Thymus (tissue), 11 donors: ENCODE data around the gene RRP8. TPM values are rescaled to one million over a fixed set of nuclear protein-coding genes. Genes with fewer than 3 reads are reported as not detected.

Source experiments
- DNase-seq, 9 donors: peaks; one replicate each; pipeline ENCODE4 v3.0.0-alpha.2; 2013; ENCODE audit warnings: low spot score in 9 of 9, low read depth in 6 of 9, missing footprints in 1 of 9
- H3K27ac ChIP-seq, 2 donors: one replicate each; pipeline ENCODE4 v1.5.1; 2013; ENCODE audit warnings: control low read depth in 1 of 2, low read depth in 1 of 2, low read length in 1 of 2, mild to moderate bottlenecking in 1 of 2, moderate library complexity in 1 of 2
- H3K27me3 ChIP-seq, 2 donors: one replicate each; pipeline ENCODE4 v1.5.1; 2013; ENCODE audit warnings: low read length in 1 of 2; ENCODE audit not compliant: control insufficient read depth in 2 of 2, insufficient read depth in 1 of 2
- H3K36me3 ChIP-seq, 2 donors: one replicate each; pipeline ENCODE4 v1.5.1; 2013; ENCODE audit warnings: low read length in 1 of 2, mild to moderate bottlenecking in 1 of 2, moderate library complexity in 1 of 2; ENCODE audit not compliant: control insufficient read depth in 2 of 2, insufficient read depth in 2 of 2
- H3K4me1 ChIP-seq, 2 donors: one replicate each; pipeline ENCODE4 v1.5.1; 2013; ENCODE audit warnings: low read length in 2 of 2; ENCODE audit not compliant: control insufficient read depth in 2 of 2, insufficient read depth in 2 of 2
- H3K4me3 ChIP-seq, 2 donors: one replicate each; pipeline ENCODE4 v1.5.1; 2013; ENCODE audit warnings: low read length in 2 of 2, control low read depth in 1 of 2, mild to moderate bottlenecking in 1 of 2
- H3K9me3 ChIP-seq, 2 donors: one replicate each; pipeline ENCODE4 v1.5.1; 2013; ENCODE audit warnings: low read length in 1 of 2, mild to moderate bottlenecking in 1 of 2; ENCODE audit not compliant: control insufficient read depth in 2 of 2, insufficient read depth in 1 of 2
- WGBS: extraction: QIAGEN DNeasy Blood & Tissue Kit; methylation state at CpG from one replicate; pipeline ENCODE4 v1.1.7; 2013; 5-methylcytosine and 5-hydroxymethylcytosine counted together
- polyA plus RNA-seq: library from polyadenylated mRNA; stranded (reverse); fragments of 200-250 nt; gene quantifications from one replicate; pipeline ENCODE4 v1.2.3, GENCODE V29; 2013
- total RNA-seq: library from RNA; stranded (reverse); fragments of 120-200 nt; gene quantifications from one replicate; pipeline ENCODE4 v1.2.4, GENCODE V29; 2013
- donor health status: healthy.

Gene RRP8
- total and polyA plus RNA-seq, 2 donors, result 22.0 to 32.2 TPM

GRCh38 chr11:6586434-6587359, 16.7 kb downstream of the RRP8 start:
- H3K9me3 ChIP-seq, result peaks cover 0 to 2% of the 10 kb centered on the region in 2 donors
- 97% methylated on average over 25 of the region's 25 CpGs for WGBS
- DNase-seq, result no peak
- H3K4me3 ChIP-seq, result no peak overlapping the region
- peaks cover 1 to 5% of the 10 kb centered on the region in 2 donors for H3K36me3 ChIP-seq
- no peaks in the 10 kb centered on the region for H3K27me3 ChIP-seq
- no peak overlapping the region for H3K27ac ChIP-seq
- no peaks in the 10 kb centered on the region for H3K4me1 ChIP-seq

GRCh38 chr11:6584528-6584927, 18.9 kb downstream of the RRP8 start:
- 95% methylated on average over 4 of the region's 4 CpGs for WGBS
- H3K9me3 ChIP-seq, result peaks cover 0 to 2% of the 10 kb centered on the region in 2 donors
- no peaks in the 10 kb centered on the region for H3K4me1 ChIP-seq

GRCh38 chr11:6583584-6583983, 19.8 kb downstream of the RRP8 start:
- Histone ChIP-seq H3K36me3 (peaks cover 2 to 9% of the 10 kb centered on the region in 2 donors), H3K4me1 (no peaks in the 10 kb centered on the region), H3K9me3 (peaks cover 0 to 2% of the 10 kb centered on the region in 2 donors), H3K27ac (no peak overlapping the region), H3K4me3 (no peak overlapping the region), H3K27me3 (no peaks in the 10 kb centered on the region)
- WGBS, result 97% methylated on average over 1 of the region's 1 CpG
- DNase-seq, result no peak

More at GRCh38 chr11:6584528-6584927, 18.9 kb downstream of the RRP8 start:
- DNase-seq, result no peak
- Histone ChIP-seq H3K4me3 (no peak overlapping the region), H3K27ac (no peak overlapping the region), H3K36me3 (peaks cover 2 to 9% of the 10 kb centered on the region in 2 donors), H3K27me3 (no peaks in the 10 kb centered on the region)

- Histone ChIP-seq H3K4me1 (no peaks in the 10 kb centered on the region), H3K4me3 (no peak overlapping the region), H3K27me3 (no peaks in the 10 kb centered on the region), H3K36me3 (peaks cover 2 to 4% of the 10 kb centered on the region in 2 donors), H3K27ac (no peak overlapping the region), H3K9me3 (no peaks in the 10 kb centered on the region)
- no peak for DNase-seq
- 97% methylated on average over 2 of the region's 2 CpGs for WGBS
These were observed 23.7 kb downstream of the RRP8 start for GRCh38 chr11:6579681-6580080.

- WGBS, result 98% methylated on average over 1 of the region's 1 CpG
- no peak for DNase-seq
- Histone ChIP-seq H3K36me3 (peaks cover 2 to 4% of the 10 kb centered on the region in 2 donors), H3K4me1 (no peaks in the 10 kb centered on the region), H3K9me3 (no peaks in the 10 kb centered on the region), H3K4me3 (no peak overlapping the region), H3K27ac (no peak overlapping the region), H3K27me3 (no peaks in the 10 kb centered on the region)
These were observed 25.3 kb downstream of the RRP8 start for GRCh38 chr11:6578134-6578533.

GRCh38 chr11:6576471-6577373, 26.7 kb downstream of the RRP8 start:
- no peak overlapping the region for H3K4me3 ChIP-seq
- DNase-seq, result no peak
- H3K4me1 ChIP-seq, result no peaks in the 10 kb centered on the region
- peaks cover 0 to under 1% of the 10 kb centered on the region in 2 donors for H3K9me3 ChIP-seq
- H3K36me3 ChIP-seq, result peaks cover 2 to 4% of the 10 kb centered on the region in 2 donors
- 64% methylated on average over 6 of the region's 6 CpGs for WGBS
- H3K27ac ChIP-seq, result no peak overlapping the region
- no peaks in the 10 kb centered on the region for H3K27me3 ChIP-seq

GRCh38 chr11:6574816-6575715, 28.4 kb downstream of the RRP8 start:
- Histone ChIP-seq H3K4me1 (no peaks in the 10 kb centered on the region), H3K4me3 (no peak overlapping the region), H3K27me3 (no peaks in the 10 kb centered on the region), H3K36me3 (peaks cover 0 to 6% of the 10 kb centered on the region in 2 donors), H3K27ac (no peak overlapping the region), H3K9me3 (peaks cover 0 to 8% of the 10 kb centered on the region in 2 donors)
- 98% methylated on average over 6 of the region's 6 CpGs for WGBS
- DNase-seq, result no peak

- H3K9me3 ChIP-seq, result peaks cover 0 to 8% of the 10 kb centered on the region in 2 donors
- 96% methylated on average over 2 of the region's 2 CpGs for WGBS
- H3K36me3 ChIP-seq, result peaks cover 0 to 5% of the 10 kb centered on the region in 2 donors
- no peak for DNase-seq
- H3K27me3 ChIP-seq, result no peaks in the 10 kb centered on the region
- no peak overlapping the region for H3K27ac ChIP-seq
- H3K4me3 ChIP-seq, result no peak overlapping the region
- H3K4me1 ChIP-seq, result peaks cover 0 to 3% of the 10 kb centered on the region in 2 donors
These were observed 31.2 kb downstream of the RRP8 start for GRCh38 chr11:6572215-6572614.
